Keratinocyte (primary cell): ENCODE results near the gene MDH1B.

Experiments
- EZH2 ChIP-seq: IDR thresholded peaks from one replicate; pipeline ENCODE4 v1.6.1; 2012; ENCODE audit warnings: inconsistent platforms, mild to moderate bottlenecking, low read length, moderate library complexity
- TF ChIP-seq, protein P1 (sequence below), 3 experiments: IDR thresholded peaks in 1 of 3; conservative IDR thresholded peaks in 1 of 3; optimal IDR thresholded peaks in 1 of 3; 2 replicates in 2 of 3; 3 replicates in 1 of 3; pipeline versions ENCODE3 to v1.5.1; 2011; ENCODE audit warnings: low read length in 3 of 3, mild to moderate bottlenecking in 3 of 3, moderate library complexity in 2 of 3, control low read depth in 1 of 3, inconsistent platforms in 1 of 3; ENCODE audit not compliant: insufficient read depth in 2 of 3; ENCODE audit errors: extremely low read depth in 1 of 3

- TF ChIP-seq, protein P1, sequence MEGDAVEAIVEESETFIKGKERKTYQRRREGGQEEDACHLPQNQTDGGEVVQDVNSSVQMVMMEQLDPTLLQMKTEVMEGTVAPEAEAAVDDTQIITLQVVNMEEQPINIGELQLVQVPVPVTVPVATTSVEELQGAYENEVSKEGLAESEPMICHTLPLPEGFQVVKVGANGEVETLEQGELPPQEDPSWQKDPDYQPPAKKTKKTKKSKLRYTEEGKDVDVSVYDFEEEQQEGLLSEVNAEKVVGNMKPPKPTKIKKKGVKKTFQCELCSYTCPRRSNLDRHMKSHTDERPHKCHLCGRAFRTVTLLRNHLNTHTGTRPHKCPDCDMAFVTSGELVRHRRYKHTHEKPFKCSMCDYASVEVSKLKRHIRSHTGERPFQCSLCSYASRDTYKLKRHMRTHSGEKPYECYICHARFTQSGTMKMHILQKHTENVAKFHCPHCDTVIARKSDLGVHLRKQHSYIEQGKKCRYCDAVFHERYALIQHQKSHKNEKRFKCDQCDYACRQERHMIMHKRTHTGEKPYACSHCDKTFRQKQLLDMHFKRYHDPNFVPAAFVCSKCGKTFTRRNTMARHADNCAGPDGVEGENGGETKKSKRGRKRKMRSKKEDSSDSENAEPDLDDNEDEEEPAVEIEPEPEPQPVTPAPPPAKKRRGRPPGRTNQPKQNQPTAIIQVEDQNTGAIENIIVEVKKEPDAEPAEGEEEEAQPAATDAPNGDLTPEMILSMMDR (optimal IDR thresholded peaks at IDR 0.05 in 1 of 3, IDR thresholded peaks at IDR 0.05 in 1 of 3, conservative IDR thresholded peaks at IDR 0.05 in 1 of 3; ENCODE audit: extremely low read depth in 1 of 3, insufficient read depth in 2 of 3, low read length in 3 of 3) = no peak
- no peak for TF ChIP-seq EZH2
These were observed 39.2 kb upstream of the MDH1B start for GRCh38 chr2:206804326-206804725.
